ENCODE measurements around the gene SOCS6. TPM values are rescaled to one million over a fixed set of nuclear protein-coding genes. Genes with fewer than 3 reads are reported as not detected.

The SOCS6 gene
- total and polyA plus RNA-seq, 2 experiments from 2014 or later: 14.4 to 35.3 TPM

DNA sequence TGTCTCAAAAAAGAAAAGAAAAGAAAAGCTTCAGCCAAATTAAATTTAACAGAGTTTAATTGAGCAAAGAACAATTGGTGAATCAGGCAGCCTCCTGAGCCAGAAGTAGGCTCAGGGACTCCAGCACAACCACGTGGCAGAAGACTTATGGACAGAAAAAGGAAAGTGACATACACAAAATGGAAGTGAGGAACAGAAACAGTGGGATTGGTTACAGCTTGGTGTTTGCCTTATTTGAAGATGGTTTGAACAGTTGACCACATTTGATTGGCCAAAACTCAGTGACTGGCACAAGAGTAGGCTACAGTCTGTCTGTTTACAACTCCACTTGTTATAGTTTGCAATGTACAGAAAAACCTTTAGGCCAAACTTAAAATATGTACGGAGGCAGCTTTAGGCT, 83.1 kb downstream of the SOCS6 start:
- H3K4me1 ChIP-seq (ENCODE audit: insufficient read depth): peaks cover 17% of the 10 kb centered on the region
- H3K36me3 ChIP-seq (replicated peaks; ENCODE audit: insufficient read depth, low read depth): no peaks in the 10 kb centered on the region
- H3K27me3 ChIP-seq: no peaks in the 10 kb centered on the region
- no peak overlapping the region for H3K27ac ChIP-seq
- no peaks in the 10 kb centered on the region for H4K20me1 ChIP-seq (ENCODE audit: insufficient read depth, poor library complexity, severe bottlenecking)
- no peak for TF ChIP-seq EZH2 (IDR thresholded peaks at IDR 0.05; ENCODE audit: borderline replicate concordance)
- TF ChIP-seq, protein P1, sequence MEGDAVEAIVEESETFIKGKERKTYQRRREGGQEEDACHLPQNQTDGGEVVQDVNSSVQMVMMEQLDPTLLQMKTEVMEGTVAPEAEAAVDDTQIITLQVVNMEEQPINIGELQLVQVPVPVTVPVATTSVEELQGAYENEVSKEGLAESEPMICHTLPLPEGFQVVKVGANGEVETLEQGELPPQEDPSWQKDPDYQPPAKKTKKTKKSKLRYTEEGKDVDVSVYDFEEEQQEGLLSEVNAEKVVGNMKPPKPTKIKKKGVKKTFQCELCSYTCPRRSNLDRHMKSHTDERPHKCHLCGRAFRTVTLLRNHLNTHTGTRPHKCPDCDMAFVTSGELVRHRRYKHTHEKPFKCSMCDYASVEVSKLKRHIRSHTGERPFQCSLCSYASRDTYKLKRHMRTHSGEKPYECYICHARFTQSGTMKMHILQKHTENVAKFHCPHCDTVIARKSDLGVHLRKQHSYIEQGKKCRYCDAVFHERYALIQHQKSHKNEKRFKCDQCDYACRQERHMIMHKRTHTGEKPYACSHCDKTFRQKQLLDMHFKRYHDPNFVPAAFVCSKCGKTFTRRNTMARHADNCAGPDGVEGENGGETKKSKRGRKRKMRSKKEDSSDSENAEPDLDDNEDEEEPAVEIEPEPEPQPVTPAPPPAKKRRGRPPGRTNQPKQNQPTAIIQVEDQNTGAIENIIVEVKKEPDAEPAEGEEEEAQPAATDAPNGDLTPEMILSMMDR (IDR thresholded peaks at IDR 0.05; ENCODE audit: poor library complexity): no peak
- no peak for TF ChIP-seq EZH2phosphoT487 (IDR thresholded peaks at IDR 0.05; ENCODE audit: low read depth, severe bottlenecking, unreplicated experiment)
- DNase-seq (ENCODE audit: low spot score): no peak
- no peaks in the 10 kb centered on the region for H3K79me2 ChIP-seq
- H2AFZ ChIP-seq: no peak overlapping the region
- no peaks in the 10 kb centered on the region for H3K9me3 ChIP-seq (ENCODE audit: low read depth)
- WGBS (ENCODE audit: low lambda C conversion rate, missing lambda C conversion rate): 72% methylated on average over 2 of the region's 2 CpGs
- no peak overlapping the region for H3K4me3 ChIP-seq
- no peaks in the 10 kb centered on the region for H3K9me2 ChIP-seq (replicated peaks; ENCODE audit: insufficient read depth)
- no peak overlapping the region for H3K4me2 ChIP-seq

DNA sequence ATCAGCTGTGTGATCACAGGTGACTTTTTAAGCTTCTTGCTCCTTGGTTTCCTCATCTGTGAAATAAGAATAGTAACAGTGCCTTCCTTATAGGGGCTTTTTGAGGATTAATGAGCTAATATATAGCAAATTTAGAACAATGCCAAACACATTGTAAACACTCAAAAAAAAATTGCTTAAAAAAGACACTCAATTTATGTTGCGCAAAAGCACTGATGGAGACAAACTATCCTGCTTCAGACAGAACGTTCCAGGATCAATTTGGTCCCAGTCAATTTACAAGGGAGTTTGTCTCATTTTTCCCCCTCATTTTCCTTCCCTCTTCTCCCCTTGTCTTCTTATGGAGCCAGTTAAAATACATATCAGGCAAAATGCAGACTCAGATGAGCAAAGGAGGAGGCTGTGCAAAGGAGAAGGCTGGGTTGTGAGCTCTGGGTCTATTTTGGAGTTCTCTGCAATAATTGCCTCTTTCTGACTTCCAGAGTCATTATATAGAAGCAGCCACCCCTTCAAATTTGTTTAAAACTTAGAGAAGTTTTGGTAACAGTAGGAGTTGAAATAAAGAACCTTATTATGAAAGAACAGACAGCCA, 83.7 kb downstream of the SOCS6 start:
- Histone ChIP-seq H3K4me3 (no peak overlapping the region), H3K4me1 (ENCODE audit: insufficient read depth) (peaks cover 17% of the 10 kb centered on the region), H3K4me2 (no peak overlapping the region), H3K79me2 (no peaks in the 10 kb centered on the region), H3K9me2 (replicated peaks; ENCODE audit: insufficient read depth) (no peaks in the 10 kb centered on the region), H3K27me3 (no peaks in the 10 kb centered on the region), H4K20me1 (ENCODE audit: insufficient read depth, poor library complexity, severe bottlenecking) (no peaks in the 10 kb centered on the region), H2AFZ (peak overlapping the region; percentile 18), H3K27ac (peak overlapping the region; percentile 82), H3K36me3 (replicated peaks; ENCODE audit: insufficient read depth, low read depth) (no peaks in the 10 kb centered on the region), H3K9me3 (ENCODE audit: low read depth) (no peaks in the 10 kb centered on the region)
- TF ChIP-seq, protein P1 (IDR thresholded peaks at IDR 0.05; ENCODE audit: poor library complexity): no peak
- 86% methylated on average over 2 of the region's 2 CpGs for WGBS (ENCODE audit: low lambda C conversion rate, missing lambda C conversion rate)
- no peak for DNase-seq (ENCODE audit: low spot score)

DNA sequence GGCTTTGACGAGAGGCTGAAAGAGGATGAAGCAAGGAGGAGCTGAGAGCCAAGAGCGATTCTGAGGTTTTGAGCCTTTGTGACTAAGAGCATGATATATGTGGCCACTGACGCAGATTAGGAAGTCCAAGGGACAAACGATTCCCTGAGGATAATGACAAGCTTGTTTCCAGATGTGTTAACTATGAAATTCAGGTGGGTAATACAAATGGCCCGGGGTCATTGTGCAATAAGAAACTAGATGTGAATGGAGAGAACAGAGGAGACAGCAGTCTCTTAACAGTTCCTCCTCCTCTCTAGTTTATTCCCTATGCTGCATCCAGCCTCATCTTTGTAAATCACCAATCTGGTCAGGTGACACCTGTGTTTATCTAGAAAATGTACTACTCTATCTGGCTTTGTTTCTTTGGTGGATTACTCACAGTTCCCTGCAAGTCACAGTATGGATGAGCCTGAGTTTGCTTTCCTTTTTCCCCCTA, 84.2 kb downstream of the SOCS6 start:
- WGBS (ENCODE audit: low lambda C conversion rate, missing lambda C conversion rate): 53% methylated on average over 5 of the region's 5 CpGs
- Histone ChIP-seq H2AFZ (peak overlapping the region; percentile 18), H3K4me1 (ENCODE audit: insufficient read depth) (peaks cover 23% of the 10 kb centered on the region), H3K27me3 (no peaks in the 10 kb centered on the region), H3K4me2 (no peak overlapping the region), H3K27ac (peak overlapping the region; percentile 82), H3K9me2 (replicated peaks; ENCODE audit: insufficient read depth) (no peaks in the 10 kb centered on the region), H3K36me3 (replicated peaks; ENCODE audit: insufficient read depth, low read depth) (no peaks in the 10 kb centered on the region), H4K20me1 (ENCODE audit: insufficient read depth, poor library complexity, severe bottlenecking) (no peaks in the 10 kb centered on the region), H3K4me3 (no peak overlapping the region), H3K79me2 (no peaks in the 10 kb centered on the region), H3K9me3 (ENCODE audit: low read depth) (no peaks in the 10 kb centered on the region)
- DNase-seq (ENCODE audit: low spot score): peak; percentile 46
- TF ChIP-seq EZH2phosphoT487 (IDR thresholded peaks at IDR 0.05; ENCODE audit: low read depth, severe bottlenecking, unreplicated experiment) (no peak), EZH2 (IDR thresholded peaks at IDR 0.05; ENCODE audit: borderline replicate concordance) (no peak)
- TF ChIP-seq, protein P1 (IDR thresholded peaks at IDR 0.05; ENCODE audit: poor library complexity): no peak
